ENCODE data around the gene NEUROD1. TPM values are rescaled to one million over a fixed set of nuclear protein-coding genes. Genes with fewer than 3 reads are reported as not detected.

The NEUROD1 gene
- total RNA-seq, 1 donor from 2014 or later: not detected

- Mint-ChIP-seq H3K9me3 (no peaks in the 10 kb centered on the region), H3K36me3 (no peaks in the 10 kb centered on the region), H3K4me1 (peaks cover 19% of the 10 kb centered on the region), H3K27me3 (ENCODE audit: low read depth) (peaks cover 98% of the 10 kb centered on the region), H3K4me3 (no peak overlapping the region), H3K27ac (no peak overlapping the region)
- TF ChIP-seq, protein P1, sequence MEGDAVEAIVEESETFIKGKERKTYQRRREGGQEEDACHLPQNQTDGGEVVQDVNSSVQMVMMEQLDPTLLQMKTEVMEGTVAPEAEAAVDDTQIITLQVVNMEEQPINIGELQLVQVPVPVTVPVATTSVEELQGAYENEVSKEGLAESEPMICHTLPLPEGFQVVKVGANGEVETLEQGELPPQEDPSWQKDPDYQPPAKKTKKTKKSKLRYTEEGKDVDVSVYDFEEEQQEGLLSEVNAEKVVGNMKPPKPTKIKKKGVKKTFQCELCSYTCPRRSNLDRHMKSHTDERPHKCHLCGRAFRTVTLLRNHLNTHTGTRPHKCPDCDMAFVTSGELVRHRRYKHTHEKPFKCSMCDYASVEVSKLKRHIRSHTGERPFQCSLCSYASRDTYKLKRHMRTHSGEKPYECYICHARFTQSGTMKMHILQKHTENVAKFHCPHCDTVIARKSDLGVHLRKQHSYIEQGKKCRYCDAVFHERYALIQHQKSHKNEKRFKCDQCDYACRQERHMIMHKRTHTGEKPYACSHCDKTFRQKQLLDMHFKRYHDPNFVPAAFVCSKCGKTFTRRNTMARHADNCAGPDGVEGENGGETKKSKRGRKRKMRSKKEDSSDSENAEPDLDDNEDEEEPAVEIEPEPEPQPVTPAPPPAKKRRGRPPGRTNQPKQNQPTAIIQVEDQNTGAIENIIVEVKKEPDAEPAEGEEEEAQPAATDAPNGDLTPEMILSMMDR (IDR thresholded peaks at IDR 0.05; ENCODE audit: unreplicated experiment): no peak
- DNase-seq (ENCODE audit: low spot score in 2 of 2, unreplicated experiment in 2 of 2): no peak
Measured at GRCh38 chr2:181685150-181685688, 4.9 kb upstream of the NEUROD1 start.

DNA sequence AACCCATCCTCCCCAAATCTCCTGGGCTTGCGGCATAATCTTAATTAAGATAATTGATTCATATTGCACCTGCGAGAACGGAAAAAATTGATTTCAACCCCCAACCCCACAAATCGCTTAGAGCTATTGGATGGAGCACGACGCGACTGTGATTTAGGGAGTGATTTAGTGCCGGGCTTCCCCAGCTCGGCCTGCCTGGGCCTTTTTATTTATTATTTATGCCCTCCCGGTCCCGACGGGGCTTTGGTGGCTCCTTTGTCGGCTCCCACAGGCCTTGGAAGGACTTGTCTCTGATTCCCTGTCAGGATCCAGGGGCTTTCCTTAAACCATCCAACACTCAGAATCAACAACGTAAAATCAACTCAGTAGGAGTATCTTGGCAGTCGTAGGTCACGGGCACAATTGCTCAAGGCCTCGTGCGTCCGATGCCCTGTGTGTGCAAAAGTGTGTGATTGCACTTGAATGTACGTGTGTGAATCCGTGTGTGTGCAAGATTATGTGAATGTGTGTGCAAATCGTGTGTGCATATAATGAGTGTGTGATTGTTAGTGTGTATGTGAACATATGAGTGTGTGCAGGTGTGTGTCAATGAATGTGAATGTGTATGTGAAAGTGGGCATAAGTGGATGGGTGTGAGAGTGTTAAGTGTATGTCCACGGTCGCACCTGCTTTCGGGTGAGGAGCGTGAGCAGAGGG, 4.3 kb upstream of the NEUROD1 start:
- Mint-ChIP-seq H3K36me3 (no peaks in the 10 kb centered on the region), H3K27ac (no peak overlapping the region), H3K4me3 (no peak overlapping the region), H3K9me3 (no peaks in the 10 kb centered on the region), H3K4me1 (peaks cover 19% of the 10 kb centered on the region), H3K27me3 (ENCODE audit: low read depth) (peaks cover 98% of the 10 kb centered on the region)
- TF ChIP-seq, protein P1 (IDR thresholded peaks at IDR 0.05; ENCODE audit: unreplicated experiment): no peak
- DNase-seq (ENCODE audit: low spot score in 2 of 2, unreplicated experiment in 2 of 2): no peak

DNA sequence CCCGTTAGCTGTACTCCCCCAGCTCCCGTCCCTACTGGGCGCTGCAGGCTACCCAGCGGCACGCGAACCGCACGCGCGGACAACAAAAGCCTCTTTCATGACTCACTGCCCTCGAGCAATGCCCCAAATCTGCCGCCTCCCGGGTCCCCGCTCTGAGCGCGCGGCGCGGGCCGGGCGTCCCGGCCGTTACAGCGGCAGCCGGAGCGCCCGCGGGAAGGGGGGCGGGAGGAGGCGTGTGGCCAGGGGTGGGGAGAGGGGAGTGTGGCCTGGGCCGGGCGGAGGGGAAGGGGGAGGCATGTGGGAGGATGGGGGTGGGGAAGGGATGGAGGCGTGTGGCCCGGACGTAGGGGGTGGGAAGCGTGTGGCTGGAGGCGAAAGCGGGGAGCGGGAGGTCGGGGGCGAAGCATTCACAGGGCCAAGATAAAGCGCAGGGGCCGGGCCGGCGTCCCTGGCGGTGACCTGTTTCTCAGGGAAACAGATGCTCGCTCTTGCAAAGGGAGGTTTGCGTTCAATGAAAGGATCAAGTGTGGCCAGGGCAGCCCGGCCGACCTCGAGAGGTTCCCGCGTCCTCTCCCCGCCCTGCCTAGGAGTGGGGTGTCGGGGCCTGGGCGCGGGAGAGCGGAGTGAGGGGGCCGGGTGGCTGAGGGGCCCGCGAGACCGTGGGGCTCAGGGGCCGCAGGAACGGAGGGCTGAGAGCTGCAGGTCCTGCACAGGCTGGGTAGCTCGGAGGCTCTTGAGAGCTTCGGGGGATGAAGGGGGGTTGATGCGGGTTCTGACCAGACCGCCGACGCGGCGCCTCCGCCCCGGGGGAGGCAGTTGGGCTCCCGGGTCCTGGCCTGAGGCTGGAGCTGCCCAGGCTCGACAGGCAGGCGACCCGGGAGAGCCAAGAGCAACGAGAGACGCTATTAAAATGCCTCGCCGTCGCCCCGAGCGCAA, 3.5 kb upstream of the NEUROD1 start:
- TF ChIP-seq, protein P1 (IDR thresholded peaks at IDR 0.05; ENCODE audit: unreplicated experiment): no peak
- peak in 1 of 2 experiments; percentile 19 for DNase-seq (ENCODE audit: low spot score in 2 of 2, unreplicated experiment in 2 of 2)
- Mint-ChIP-seq H3K27me3 (ENCODE audit: low read depth) (peaks cover 98% of the 10 kb centered on the region), H3K4me1 (peaks cover 19% of the 10 kb centered on the region), H3K36me3 (no peaks in the 10 kb centered on the region), H3K9me3 (no peaks in the 10 kb centered on the region), H3K4me3 (peak overlapping the region; percentile 57), H3K27ac (no peak overlapping the region)

- H3K27me3 Mint-ChIP-seq (ENCODE audit: low read depth): peaks cover 98% of the 10 kb centered on the region
- no peak for DNase-seq (ENCODE audit: low spot score in 2 of 2, unreplicated experiment in 2 of 2)
- TF ChIP-seq, protein P1 (IDR thresholded peaks at IDR 0.05; ENCODE audit: unreplicated experiment): no peak
- H3K9me3 Mint-ChIP-seq: no peaks in the 10 kb centered on the region
- H3K4me1 Mint-ChIP-seq: peaks cover 19% of the 10 kb centered on the region
- H3K27ac Mint-ChIP-seq: no peak overlapping the region
- H3K4me3 Mint-ChIP-seq: peak overlapping the region; percentile 57
- H3K36me3 Mint-ChIP-seq: no peaks in the 10 kb centered on the region
Measured at GRCh38 chr2:181682795-181683517, 2.6 kb upstream of the NEUROD1 start.

- Mint-ChIP-seq H3K27ac (no peak overlapping the region), H3K27me3 (ENCODE audit: low read depth) (peaks cover 96% of the 10 kb centered on the region), H3K4me1 (peaks cover 19% of the 10 kb centered on the region), H3K36me3 (no peaks in the 10 kb centered on the region), H3K4me3 (no peak overlapping the region), H3K9me3 (no peaks in the 10 kb centered on the region)
- TF ChIP-seq, protein P1 (IDR thresholded peaks at IDR 0.05; ENCODE audit: unreplicated experiment): no peak
- DNase-seq (ENCODE audit: low spot score in 2 of 2, unreplicated experiment in 2 of 2): no peak
Measured at GRCh38 chr2:181682026-181682789, 1.9 kb upstream of the NEUROD1 start.

Data from mesothelial cell of epicardium (in vitro differentiated cells).